Spleen (tissue), 7 donors: Measurements from ENCODE around the gene ALDH1B1.

ENCODE experiments used
- POLR2AphosphoS5 ChIP-seq, 3 donors: sonication (generic); formaldehyde crosslinking; IDR thresholded peaks; one replicate each; pipeline ENCODE4 v1.5.1; 2017; ENCODE audit warnings: antibody characterized with exemption in 3 of 3
- TF ChIP-seq, protein P1 (sequence below), 11 experiments: fragments of 200-600 bp in 7 of 11; fragments of 450-650 bp in 4 of 11; sonication (generic) in 4 of 11; IDR thresholded peaks in 8 of 11; conservative IDR thresholded peaks in 3 of 11; 1 replicate in 7 of 11; 2 replicates in 4 of 11; pipeline versions ENCODE4 v1.4.0 to v1.8.0; 2016 to 2021; ENCODE audit warnings: antibody characterized with exemption in 11 of 11, inconsistent platforms in 4 of 11, mild to moderate bottlenecking in 1 of 11
- donor health status: DM: no; HTN: no; CAD: no; lungs with moderate emphysema.
- donor health status: DM: no; HTN: no; CAD: no.
- donor health status: DM: no; HTN: no; CAD: no.

DNA sequence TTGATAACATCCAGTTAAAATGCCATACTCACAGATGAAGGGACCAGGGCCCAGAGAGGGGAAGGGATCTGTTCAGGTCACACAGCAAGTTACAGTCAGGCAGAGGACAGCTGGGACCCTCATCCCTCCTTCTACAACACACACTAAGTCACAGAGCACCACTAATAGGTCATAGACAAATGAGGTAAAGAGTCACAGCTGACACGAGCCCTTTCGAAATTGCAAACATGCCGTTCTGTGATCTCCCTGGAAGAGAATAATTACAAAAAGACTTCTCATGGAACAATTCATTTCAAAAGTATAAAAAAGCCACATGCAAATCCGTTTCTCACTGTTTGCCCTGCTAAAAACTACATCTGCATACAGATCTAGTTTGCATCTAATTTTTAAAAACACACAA is 16.2 kb downstream of the ALDH1B1 start:
- TF ChIP-seq, protein P1, sequence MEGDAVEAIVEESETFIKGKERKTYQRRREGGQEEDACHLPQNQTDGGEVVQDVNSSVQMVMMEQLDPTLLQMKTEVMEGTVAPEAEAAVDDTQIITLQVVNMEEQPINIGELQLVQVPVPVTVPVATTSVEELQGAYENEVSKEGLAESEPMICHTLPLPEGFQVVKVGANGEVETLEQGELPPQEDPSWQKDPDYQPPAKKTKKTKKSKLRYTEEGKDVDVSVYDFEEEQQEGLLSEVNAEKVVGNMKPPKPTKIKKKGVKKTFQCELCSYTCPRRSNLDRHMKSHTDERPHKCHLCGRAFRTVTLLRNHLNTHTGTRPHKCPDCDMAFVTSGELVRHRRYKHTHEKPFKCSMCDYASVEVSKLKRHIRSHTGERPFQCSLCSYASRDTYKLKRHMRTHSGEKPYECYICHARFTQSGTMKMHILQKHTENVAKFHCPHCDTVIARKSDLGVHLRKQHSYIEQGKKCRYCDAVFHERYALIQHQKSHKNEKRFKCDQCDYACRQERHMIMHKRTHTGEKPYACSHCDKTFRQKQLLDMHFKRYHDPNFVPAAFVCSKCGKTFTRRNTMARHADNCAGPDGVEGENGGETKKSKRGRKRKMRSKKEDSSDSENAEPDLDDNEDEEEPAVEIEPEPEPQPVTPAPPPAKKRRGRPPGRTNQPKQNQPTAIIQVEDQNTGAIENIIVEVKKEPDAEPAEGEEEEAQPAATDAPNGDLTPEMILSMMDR (IDR thresholded peaks at IDR 0.05 in 8 of 11, conservative IDR thresholded peaks at IDR 0.05 in 3 of 11) = no peak
- TF ChIP-seq POLR2AphosphoS5 (IDR thresholded peaks at IDR 0.05) = no peak
